ENCODE data around the gene ARL6IP6.
A peak's percentile ranks its signal among the peaks of the same experiment; 100 is the strongest.
"Not testable (repeated sequence)": the region's sequence is repeated elsewhere in the genome, so short reads cannot be mapped to it uniquely, and the experiment has no call there.

Gene ARL6IP6

DNA sequence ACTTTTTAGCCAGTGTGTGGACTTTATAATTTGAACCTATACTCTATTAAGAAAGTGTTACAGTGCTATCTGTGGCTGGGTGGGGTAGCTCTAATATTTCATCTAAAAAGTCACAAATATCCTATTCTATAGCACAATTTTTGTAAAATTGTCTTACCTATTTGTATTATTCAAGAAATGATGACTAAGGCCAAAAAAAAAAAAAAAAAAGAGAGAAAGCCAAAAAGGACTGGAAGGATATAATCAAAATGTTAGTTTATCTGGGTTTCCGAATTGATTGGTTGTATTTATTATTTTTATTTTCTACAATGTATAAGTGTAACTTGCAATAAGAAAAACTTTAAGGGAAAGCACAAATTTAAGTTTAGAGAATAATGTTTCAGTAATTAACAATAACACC lies 5.5 kb downstream of the ARL6IP6 start:
- no peak for DNase-seq

DNA sequence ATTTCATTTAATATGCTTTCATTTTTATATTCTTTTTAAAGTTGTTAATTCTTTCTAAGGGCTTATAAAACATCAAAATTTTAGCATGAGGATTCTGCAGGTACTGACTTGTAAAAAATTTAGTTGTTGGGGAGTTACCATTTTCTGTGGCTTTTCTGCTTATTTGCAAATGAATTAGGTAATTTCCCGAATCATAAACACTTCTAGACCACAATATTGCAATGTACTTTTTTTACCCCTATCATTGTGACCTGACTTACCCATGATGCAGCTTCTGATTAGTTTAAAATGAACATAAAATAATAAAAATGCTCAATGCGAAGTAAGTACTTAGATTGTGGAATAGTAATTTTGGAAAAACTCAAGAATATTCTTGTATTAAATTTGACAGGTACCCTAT lies 11.4 kb downstream of the ARL6IP6 start:
- no peak for DNase-seq

DNA sequence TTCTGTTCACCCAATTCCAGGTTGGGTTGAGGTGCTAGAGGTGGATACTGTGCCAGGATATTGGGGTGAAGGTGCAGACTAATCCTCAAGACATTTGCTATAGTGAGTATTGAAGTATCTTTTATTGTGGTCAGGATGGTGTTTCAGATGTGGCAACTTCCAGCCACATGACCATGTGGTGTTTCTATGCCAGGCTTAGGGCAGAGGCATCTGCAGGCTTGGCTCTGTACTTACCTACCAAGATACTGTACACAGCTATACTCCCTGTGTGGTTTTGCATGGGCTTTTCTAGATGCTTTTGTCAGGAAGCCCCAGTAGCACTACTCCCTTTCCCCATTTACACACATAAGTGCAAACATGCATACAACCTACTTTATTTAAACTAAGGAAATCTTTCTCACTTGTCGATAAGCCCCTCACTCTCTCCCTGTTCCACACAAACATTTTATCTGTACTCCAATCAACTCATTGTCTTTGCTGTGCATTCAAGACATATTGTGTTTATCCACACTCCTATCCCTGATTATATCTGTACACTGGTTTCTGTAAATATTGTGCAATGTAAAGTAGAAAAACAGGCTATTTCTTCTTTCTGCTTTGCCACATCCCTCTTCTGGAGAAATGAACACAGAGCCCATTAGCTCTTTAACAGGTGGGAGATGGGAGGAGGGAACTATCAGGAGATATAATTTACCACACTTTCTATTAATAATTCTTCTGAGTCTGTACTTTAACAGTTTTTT lies 12.3 kb downstream of the ARL6IP6 start:
- DNase-seq = peak; percentile 19

DNA sequence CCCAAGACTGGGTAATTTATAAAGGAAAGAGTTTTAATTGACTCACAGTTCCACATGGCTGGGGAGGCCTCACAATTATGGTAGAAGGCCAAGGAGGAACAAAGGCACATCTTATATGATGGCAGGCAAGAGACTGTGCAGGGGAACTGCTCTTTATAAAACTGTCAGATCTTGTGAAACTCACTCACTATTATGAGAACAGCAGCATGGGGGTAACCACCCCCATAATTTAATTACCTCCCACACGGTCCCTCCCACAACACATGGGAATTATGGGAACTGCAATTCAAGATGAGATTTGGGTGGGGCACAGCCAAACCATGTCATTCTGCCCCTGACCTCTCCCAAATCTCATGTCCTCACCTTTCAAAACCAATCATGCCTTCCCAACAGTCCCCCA lies 19.1 kb downstream of the ARL6IP6 start:
- not testable (repeated sequence) for DNase-seq

- no peak for DNase-seq
Observed at GRCh38 chr2:152738438-152738837, 20.0 kb downstream of the ARL6IP6 start.

DNA sequence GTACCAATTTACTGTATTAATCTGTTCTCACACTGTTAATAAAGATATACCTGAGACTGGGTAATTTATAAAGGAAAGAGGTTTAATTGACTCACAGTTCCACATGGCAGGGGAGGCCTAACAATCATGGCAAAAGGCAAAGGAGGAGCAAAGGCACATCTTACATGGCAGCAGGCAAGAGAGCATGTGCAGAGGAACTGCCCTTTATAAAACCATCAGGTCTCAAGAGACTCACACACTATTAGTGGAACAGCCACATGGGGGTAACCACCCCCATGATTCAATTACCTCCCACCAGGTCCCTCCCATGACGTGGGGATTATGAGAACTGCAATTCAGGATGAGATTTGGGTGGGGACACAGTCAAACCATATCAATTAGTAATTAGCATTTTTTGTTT lies 21.3 kb downstream of the ARL6IP6 start:
- not testable (repeated sequence) for DNase-seq

DNA sequence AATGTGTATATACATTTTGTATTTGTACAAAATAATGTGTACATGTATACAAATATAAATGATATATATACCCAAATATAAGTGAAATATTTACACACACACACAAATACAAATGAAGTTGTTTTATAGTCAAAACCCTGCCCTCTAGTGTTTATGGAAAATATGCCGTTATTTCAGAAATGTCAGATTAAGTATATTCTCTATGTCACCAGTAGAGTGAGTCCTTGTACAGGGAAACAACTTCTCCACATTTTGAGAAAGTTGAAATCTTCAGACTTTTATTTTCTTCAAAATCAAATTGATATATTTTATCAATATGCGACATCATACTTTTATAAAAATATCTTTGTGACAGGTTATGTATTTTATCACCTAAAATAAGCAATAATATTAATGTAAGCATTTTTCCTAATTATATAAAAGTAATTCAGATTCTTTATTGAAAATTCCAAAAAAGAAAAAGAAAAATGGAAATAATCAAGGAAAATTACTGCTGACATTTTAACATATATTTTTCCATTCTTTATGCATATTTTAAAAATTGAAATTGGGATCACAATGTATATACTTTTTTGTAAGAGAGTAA lies 22.4 kb downstream of the ARL6IP6 start:
- no peak for DNase-seq

GRCh38 chr2:152743002-152743401 lies 24.6 kb downstream of the ARL6IP6 start:
- no peak for DNase-seq

DNA sequence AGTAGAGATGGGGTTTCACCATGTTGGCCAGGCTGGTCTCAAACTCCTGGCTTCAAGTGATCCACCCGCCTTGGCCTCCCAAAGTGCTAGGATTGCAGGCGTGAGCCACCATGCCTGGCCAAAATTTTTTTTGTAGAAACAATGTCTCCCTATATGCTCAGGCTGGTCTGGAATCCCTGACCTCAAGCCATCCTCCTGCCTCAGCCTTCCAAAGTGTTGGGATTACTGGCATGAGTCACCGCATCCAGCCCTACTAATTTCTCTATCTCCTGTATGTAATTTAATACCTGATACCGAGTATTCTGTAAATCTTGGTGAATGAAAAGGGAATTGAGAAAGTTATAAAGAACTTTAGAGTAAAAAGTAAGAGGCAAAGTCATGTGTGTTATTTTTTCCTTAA lies 29.3 kb downstream of the ARL6IP6 start:
- peak; percentile 56 for DNase-seq

DNA sequence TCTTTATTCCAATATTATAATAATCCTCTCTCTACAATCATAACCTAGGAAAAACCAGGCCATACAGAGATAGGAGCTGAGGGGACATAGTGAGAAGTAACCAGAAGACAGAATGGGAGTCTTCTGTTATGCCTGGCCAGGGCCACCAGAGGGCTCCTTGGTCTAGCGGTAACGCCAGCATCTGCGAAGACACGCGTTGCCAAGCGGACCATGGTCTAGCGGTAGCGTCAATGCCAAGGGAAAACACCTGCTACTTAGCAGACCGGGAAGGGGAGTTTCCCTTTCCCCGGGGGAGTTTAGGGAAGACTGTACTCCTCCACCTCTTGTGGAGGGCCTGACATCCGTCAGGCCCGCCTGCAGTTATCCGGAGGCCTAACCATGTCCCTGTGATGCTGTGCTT lies 36.6 kb downstream of the ARL6IP6 start:
- no peak for DNase-seq

GRCh38 chr2:152759290-152760072 lies 41.1 kb downstream of the ARL6IP6 start:
- DNase-seq = no peak

- no peak for DNase-seq
Observed at GRCh38 chr2:152761214-152761613, 42.8 kb downstream of the ARL6IP6 start.

GRCh38 chr2:152762202-152762601 lies 43.8 kb downstream of the ARL6IP6 start:
- DNase-seq = peak; percentile 86

- DNase-seq = not testable (repeated sequence)
Observed at GRCh38 chr2:152763208-152763607, 44.8 kb downstream of the ARL6IP6 start.

DNA sequence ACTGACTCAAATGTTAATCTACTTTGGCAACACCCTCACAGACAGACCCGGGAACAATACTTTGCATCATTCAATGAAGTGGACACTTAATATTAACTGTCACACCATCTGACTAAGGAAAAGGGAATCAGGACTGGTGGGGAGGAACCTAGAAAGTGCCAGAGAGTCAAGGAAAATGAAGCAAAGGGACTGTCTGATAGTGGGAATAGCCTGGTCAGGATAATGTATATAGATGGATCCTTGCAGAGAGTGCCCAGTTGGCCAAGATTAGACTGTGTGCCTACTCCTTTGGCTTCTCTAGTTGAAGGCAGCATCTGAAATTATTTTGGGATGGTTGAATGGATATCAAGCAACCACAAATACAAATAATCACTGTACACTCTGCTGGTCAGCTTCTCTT lies 45.2 kb downstream of the ARL6IP6 start:
- no peak for DNase-seq

DNA sequence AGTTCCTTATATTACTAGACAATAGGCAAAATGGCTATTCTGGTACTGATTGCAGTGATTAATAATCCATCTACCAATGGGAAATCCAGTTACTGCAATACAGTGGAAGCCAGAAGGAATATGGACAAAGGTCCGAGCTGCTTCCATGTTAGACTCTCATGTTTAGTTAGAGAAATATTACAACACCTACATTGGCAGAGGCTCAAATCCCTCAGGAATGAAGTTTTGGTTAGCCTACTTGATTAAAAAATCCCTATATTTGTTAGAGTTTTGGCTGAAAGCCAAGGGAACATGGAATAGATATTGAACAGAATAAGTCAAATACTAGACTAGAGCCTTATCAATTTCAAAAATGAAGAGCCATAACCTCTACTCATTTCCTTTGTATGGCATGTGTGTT lies 48.5 kb downstream of the ARL6IP6 start:
- DNase-seq = peak; percentile 47

GRCh38 chr2:152781175-152781574 lies 62.8 kb downstream of the ARL6IP6 start:
- no peak for DNase-seq

DNA sequence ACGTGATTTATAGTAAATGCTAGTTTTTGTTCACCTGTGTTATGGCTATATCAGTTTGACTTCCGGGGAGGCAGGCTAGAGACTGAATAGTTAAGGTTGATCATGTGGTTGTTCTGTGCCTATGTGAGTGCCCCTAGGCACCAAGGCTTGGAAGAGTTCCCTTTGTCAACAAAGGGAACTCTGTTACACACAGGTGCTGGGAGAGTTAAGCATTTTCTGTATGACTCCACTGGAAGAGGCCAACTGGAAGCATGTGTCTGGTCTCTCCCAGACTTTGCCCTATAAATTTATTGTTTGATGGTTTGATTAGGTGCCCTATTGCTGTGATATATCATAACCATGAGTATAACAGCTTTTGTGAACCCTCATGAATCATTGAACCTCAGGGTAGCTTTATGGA lies 63.8 kb downstream of the ARL6IP6 start:
- no peak for DNase-seq

GRCh38 chr2:152790883-152791282 lies 72.5 kb downstream of the ARL6IP6 start:
- DNase-seq = peak; percentile 28

- no peak for DNase-seq
Observed at GRCh38 chr2:152791979-152792378, 73.6 kb downstream of the ARL6IP6 start.

DNA sequence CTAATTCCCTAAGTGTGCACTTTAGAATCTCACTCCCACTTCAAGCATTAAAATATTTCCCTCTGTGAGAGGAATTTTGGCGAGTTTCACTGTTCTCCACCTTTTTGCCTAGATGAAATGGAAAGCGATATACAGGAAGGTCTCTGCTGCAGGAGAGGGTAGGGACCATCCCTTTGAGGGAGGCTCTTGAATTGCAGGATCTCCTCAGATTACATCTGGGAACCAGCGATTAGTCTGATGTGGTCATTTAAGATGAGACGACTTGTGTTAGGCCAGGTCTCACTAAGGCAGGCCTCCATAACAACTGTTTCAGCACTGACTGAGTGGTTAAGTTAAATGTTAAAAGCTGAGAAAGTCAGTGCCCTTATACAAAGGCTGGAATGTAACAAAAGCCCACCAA lies 74.6 kb downstream of the ARL6IP6 start:
- DNase-seq = no peak

GRCh38 chr2:152796941-152797340 lies 78.5 kb downstream of the ARL6IP6 start:
- DNase-seq = no peak

GRCh38 chr2:152804687-152805408 lies 86.4 kb downstream of the ARL6IP6 start:
- no peak for DNase-seq
